HCT116 (cell line): ENCODE data around the gene MSMB.

Source experiments
- CBX3 ChIP-seq: IDR thresholded peaks from 2 replicates; pipeline ENCODE4 v1.6.1; 2012; ENCODE audit warnings: low read depth
- CEBPB ChIP-seq: IDR thresholded peaks from 2 replicates; pipeline ENCODE4 v1.6.1; 2012; ENCODE audit warnings: low read depth
- EZH2 ChIP-seq: fragments of 200-600 bp; sonication (generic); IDR thresholded peaks from 2 replicates; pipeline ENCODE4 v1.6.1; 2017; ENCODE audit warnings: antibody characterized with exemption, mixed run types
- JUND ChIP-seq: IDR thresholded peaks from 2 replicates; pipeline ENCODE4 v1.6.1; 2012
- POLR2A ChIP-seq: IDR thresholded peaks from 2 replicates; pipeline ENCODE4 v1.7.0; 2011; ENCODE audit warnings: borderline replicate concordance; ENCODE audit not compliant: insufficient read depth, insufficient read length; ENCODE audit errors: extremely low read depth
- POLR2AphosphoS5 ChIP-seq: IDR thresholded peaks from 2 replicates; pipeline ENCODE4 v1.6.1; 2011; ENCODE audit warnings: mild to moderate bottlenecking, low read depth, low read length, moderate library complexity
- RAD21 ChIP-seq: IDR thresholded peaks from 2 replicates; pipeline ENCODE4 v1.6.1; 2012; ENCODE audit warnings: low read depth, mild to moderate bottlenecking
- SIN3A ChIP-seq: IDR thresholded peaks from 2 replicates; pipeline ENCODE4 v1.6.1; 2012; ENCODE audit warnings: low read depth
- SP1 ChIP-seq: IDR thresholded peaks from 2 replicates; pipeline ENCODE4 v1.6.1; 2012; ENCODE audit warnings: low read depth
- YY1 ChIP-seq: IDR thresholded peaks from 2 replicates; pipeline ENCODE4 v1.6.1; 2011; ENCODE audit warnings: low read length, low read depth, moderate library complexity, mild to moderate bottlenecking; ENCODE audit not compliant: insufficient replicate concordance; ENCODE audit errors: extremely low read depth
- ZNF274 ChIP-seq: fragments of 200-500 bp; sonication (Bioruptor generic); IDR thresholded peaks from 2 replicates; pipeline ENCODE4 v1.6.1; 2014; ENCODE audit warnings: mild to moderate bottlenecking, low read depth, low read length, inconsistent platforms
- TF ChIP-seq, protein P1 (sequence below), 3 experiments: fragments of 200-600 bp in 1 of 3; sonication (generic) in 1 of 3; IDR thresholded peaks in 2 of 3; conservative IDR thresholded peaks in 1 of 3; 2 replicates each; pipeline ENCODE4 v1.5.1; 2012 to 2017; ENCODE audit warnings: low read depth in 2 of 3, low read length in 2 of 3, antibody characterized with exemption in 1 of 3, borderline replicate concordance in 1 of 3, control low read depth in 1 of 3, mild to moderate bottlenecking in 1 of 3, mixed read lengths in 1 of 3, mixed run types in 1 of 3, moderate library complexity in 1 of 3; ENCODE audit not compliant: insufficient read depth in 1 of 3

DNA sequence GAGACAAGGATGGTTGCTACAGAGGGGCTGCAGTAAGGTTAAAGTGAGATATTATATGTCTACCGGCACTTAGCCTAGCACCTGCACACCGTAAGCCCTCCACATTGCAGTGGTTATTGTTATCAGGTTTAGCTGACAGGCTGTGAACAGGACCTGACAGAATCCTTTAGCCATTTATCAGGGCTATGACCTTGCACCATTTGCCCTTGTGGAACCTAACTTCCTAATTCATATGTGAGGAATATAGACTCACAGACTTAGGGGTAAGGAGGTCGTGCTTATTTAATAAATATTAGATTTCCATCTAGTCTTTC lies 25.8 kb downstream of the MSMB start:
- TF ChIP-seq, protein P1, sequence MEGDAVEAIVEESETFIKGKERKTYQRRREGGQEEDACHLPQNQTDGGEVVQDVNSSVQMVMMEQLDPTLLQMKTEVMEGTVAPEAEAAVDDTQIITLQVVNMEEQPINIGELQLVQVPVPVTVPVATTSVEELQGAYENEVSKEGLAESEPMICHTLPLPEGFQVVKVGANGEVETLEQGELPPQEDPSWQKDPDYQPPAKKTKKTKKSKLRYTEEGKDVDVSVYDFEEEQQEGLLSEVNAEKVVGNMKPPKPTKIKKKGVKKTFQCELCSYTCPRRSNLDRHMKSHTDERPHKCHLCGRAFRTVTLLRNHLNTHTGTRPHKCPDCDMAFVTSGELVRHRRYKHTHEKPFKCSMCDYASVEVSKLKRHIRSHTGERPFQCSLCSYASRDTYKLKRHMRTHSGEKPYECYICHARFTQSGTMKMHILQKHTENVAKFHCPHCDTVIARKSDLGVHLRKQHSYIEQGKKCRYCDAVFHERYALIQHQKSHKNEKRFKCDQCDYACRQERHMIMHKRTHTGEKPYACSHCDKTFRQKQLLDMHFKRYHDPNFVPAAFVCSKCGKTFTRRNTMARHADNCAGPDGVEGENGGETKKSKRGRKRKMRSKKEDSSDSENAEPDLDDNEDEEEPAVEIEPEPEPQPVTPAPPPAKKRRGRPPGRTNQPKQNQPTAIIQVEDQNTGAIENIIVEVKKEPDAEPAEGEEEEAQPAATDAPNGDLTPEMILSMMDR (IDR thresholded peaks at IDR 0.05 in 2 of 3, conservative IDR thresholded peaks at IDR 0.05 in 1 of 3; ENCODE audit: borderline replicate concordance in 1 of 3, insufficient read depth in 1 of 3, low read depth in 2 of 3, low read length in 2 of 3) = no peak
- TF ChIP-seq JUND (no peak), RAD21 (no peak), POLR2A (no peak), EZH2 (no peak), SP1 (no peak), YY1 (no peak), CEBPB (no peak), SIN3A (no peak), POLR2AphosphoS5 (no peak), CBX3 (no peak), ZNF274 (no peak)
